Uterus (tissue), 2 donors: ENCODE results near the gene TRIM21.
"Not testable (repeated sequence)": the region's sequence is repeated elsewhere in the genome, so short reads cannot be mapped to it uniquely, and the experiment has no call there.

Experiments used
- CTCF ChIP-seq, 4 experiments: fragments of 200-600 bp in 2 of 4; fragments of 450-650 bp in 2 of 4; sonication (generic) in 2 of 4; IDR thresholded peaks; one replicate each; pipeline ENCODE4 v1.5.1; 2016 to 2019; ENCODE audit warnings: antibody characterized with exemption in 4 of 4, mild to moderate bottlenecking in 2 of 4, moderate library complexity in 1 of 4
- POLR2A ChIP-seq, 2 donors: fragments of 450-650 bp; IDR thresholded peaks; one replicate each; pipeline ENCODE4 v1.6.1; 2016; ENCODE audit warnings: antibody characterized with exemption in 2 of 2, mild to moderate bottlenecking in 1 of 2, moderate library complexity in 1 of 2

DNA sequence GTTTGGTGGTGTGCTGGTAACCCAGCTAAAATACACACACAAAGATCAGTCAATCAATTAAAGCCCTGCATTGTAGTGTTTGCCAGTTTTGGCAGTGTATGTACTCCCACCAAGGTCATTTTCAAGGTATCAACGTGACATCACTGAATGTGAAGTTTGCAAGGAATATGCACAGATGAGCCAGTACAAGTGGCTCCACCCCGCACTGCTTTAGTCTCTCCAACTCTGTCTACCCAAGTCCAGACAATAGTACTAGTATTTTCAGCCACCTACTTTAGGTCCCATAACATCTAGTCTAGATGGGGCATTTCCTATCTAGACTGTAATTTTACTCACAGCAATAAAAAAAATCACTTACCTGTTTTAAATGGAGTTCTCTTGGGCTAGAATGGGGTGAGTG lies 48.1 kb downstream of the TRIM21 start:
- not testable (repeated sequence) for TF ChIP-seq CTCF, POLR2A (IDR thresholded peaks at IDR 0.05)
